H1 (cell line): ENCODE measurements around the gene MAP6.

ENCODE experiments used
- BRCA1 ChIP-seq: IDR thresholded peaks from 2 replicates; pipeline ENCODE4 v1.6.1; 2012; ENCODE audit warnings: low read depth, low read length, improper control_type of control experiment
- EZH2 ChIP-seq: fragments of 200-600 bp; sonication (generic); IDR thresholded peaks from 2 replicates; pipeline ENCODE4 v1.7.1; 2012; ENCODE audit warnings: low read depth, mild to moderate bottlenecking, moderate library complexity, low read length, inconsistent platforms; ENCODE audit not compliant: severe bottlenecking
- GABPA ChIP-seq: IDR thresholded peaks from 2 replicates; pipeline ENCODE4 v1.6.1; 2011; ENCODE audit warnings: mild to moderate bottlenecking, low read length, moderate library complexity, borderline replicate concordance; ENCODE audit not compliant: insufficient read depth
- POLR2A ChIP-seq, 2 experiments: IDR thresholded peaks; 1 replicate in 1 of 2; 2 replicates in 1 of 2; pipeline ENCODE4 v1.6.1; 2011; ENCODE audit warnings: low read depth in 2 of 2, low read length in 2 of 2, mild to moderate bottlenecking in 2 of 2; ENCODE audit errors: control extremely low read depth in 1 of 2
- POLR2AphosphoS5 ChIP-seq: IDR thresholded peaks from 2 replicates; pipeline ENCODE4 v1.6.1; 2011; ENCODE audit warnings: low read depth, low read length
- RFX5 ChIP-seq: IDR thresholded peaks from 2 replicates; pipeline ENCODE4 v1.6.1; 2011; ENCODE audit warnings: low read depth, low read length, improper control_type of control experiment, borderline replicate concordance
- TF ChIP-seq, protein P1 (sequence below), 3 experiments: IDR thresholded peaks; 1 replicate in 2 of 3; 2 replicates in 1 of 3; pipeline versions ENCODE4 v1.5.1 to v1.6.1; 2011; ENCODE audit warnings: low read length in 3 of 3, mild to moderate bottlenecking in 3 of 3, inconsistent platforms in 2 of 3, low read depth in 1 of 3, moderate library complexity in 1 of 3; ENCODE audit not compliant: insufficient read depth in 1 of 3; ENCODE audit errors: control extremely low read depth in 1 of 3

DNA sequence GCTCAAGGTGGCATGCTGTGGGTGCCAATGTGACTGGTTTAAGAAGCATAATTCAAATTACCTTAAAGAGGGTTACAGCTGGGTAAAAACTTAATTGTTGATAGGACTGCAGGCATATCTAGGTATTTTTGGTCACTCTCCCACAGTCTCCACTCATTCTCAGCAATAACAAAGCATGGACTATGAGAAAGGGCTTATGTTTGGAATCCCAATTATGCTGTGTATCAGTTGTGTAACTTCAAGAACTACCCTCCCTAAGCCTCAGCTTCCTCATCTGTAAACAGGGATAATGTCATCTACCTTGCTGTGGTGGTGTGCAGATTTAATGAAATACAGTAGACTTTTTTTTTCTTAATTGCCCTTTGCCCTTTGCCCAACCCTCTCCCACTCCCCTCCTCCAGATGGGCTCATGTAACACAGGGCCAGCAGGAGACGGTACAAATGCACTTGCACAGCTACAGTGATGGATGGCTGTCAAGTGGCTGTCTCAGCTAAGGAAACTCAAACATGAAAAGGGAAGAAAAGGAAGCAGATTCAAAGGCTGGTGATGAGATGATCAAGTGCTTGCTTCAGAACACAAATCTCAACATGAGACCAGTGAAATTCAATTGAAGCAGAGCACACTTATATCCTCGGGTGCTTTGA lies 37.6 kb downstream of the MAP6 start:
- TF ChIP-seq BRCA1, result no peak
- TF ChIP-seq GABPA, result no peak
- no peak for TF ChIP-seq EZH2
- TF ChIP-seq, protein P1, sequence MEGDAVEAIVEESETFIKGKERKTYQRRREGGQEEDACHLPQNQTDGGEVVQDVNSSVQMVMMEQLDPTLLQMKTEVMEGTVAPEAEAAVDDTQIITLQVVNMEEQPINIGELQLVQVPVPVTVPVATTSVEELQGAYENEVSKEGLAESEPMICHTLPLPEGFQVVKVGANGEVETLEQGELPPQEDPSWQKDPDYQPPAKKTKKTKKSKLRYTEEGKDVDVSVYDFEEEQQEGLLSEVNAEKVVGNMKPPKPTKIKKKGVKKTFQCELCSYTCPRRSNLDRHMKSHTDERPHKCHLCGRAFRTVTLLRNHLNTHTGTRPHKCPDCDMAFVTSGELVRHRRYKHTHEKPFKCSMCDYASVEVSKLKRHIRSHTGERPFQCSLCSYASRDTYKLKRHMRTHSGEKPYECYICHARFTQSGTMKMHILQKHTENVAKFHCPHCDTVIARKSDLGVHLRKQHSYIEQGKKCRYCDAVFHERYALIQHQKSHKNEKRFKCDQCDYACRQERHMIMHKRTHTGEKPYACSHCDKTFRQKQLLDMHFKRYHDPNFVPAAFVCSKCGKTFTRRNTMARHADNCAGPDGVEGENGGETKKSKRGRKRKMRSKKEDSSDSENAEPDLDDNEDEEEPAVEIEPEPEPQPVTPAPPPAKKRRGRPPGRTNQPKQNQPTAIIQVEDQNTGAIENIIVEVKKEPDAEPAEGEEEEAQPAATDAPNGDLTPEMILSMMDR (IDR thresholded peaks at IDR 0.05; ENCODE audit: control extremely low read depth in 1 of 3, insufficient read depth in 1 of 3, low read depth in 1 of 3, low read length in 3 of 3), result no peak
- no peak for TF ChIP-seq POLR2A (IDR thresholded peaks at IDR 0.05; ENCODE audit: control extremely low read depth in 1 of 2, low read depth in 2 of 2, low read length in 2 of 2)
- no peak for TF ChIP-seq RFX5
- no peak for TF ChIP-seq POLR2AphosphoS5
